ENCODE data around the gene DNAH17. TPM values are rescaled to one million over a fixed set of nuclear protein-coding genes. Genes with fewer than 3 reads are reported as not detected.

Gene DNAH17
- polyA plus RNA-seq, 1 experiment = not detected

- no peak for TF ChIP-seq CTCF (IDR thresholded peaks at IDR 0.05; ENCODE audit: insufficient read depth, low read depth, low read length)
- H3K36me3 ChIP-seq (ENCODE audit: control insufficient read depth, insufficient read depth, low read length) = peaks cover 47% of the 10 kb centered on the region
- no peak overlapping the region for H3K4me3 ChIP-seq (ENCODE audit: low read depth, low read length)
- H3K27me3 ChIP-seq (ENCODE audit: control insufficient read depth, insufficient read depth, low read length) = no peaks in the 10 kb centered on the region
- ChIA-PET CTCF (interaction anchor here (0.6 to 2.3 kb wide), 4 partner anchors 11 to 927 kb away, joined by 3 to 10 read pairs (median 6); no protein-coding TSS in a partner anchor), POLR2A (no interaction called here)
- DNase-seq (ENCODE audit: low read depth) = no peak
Measured at GRCh38 chr17:78401891-78402290, 175.3 kb downstream of the DNAH17 start.

GRCh38 chr17:78401246-78401645 is 175.9 kb downstream of the DNAH17 start:
- H3K4me3 ChIP-seq (ENCODE audit: low read depth, low read length) = no peak overlapping the region
- ChIA-PET CTCF (interaction anchor here (0.6 to 2.3 kb wide), 5 partner anchors 16 to 926 kb away, joined by 3 to 10 read pairs (median 4); no protein-coding TSS in a partner anchor), POLR2A (no interaction called here)
- no peaks in the 10 kb centered on the region for H3K27me3 ChIP-seq (ENCODE audit: control insufficient read depth, insufficient read depth, low read length)
- no peak for TF ChIP-seq CTCF (IDR thresholded peaks at IDR 0.05; ENCODE audit: insufficient read depth, low read depth, low read length)
- H3K36me3 ChIP-seq (ENCODE audit: control insufficient read depth, insufficient read depth, low read length) = peaks cover 48% of the 10 kb centered on the region
- DNase-seq (ENCODE audit: low read depth) = no peak

GRCh38 chr17:78400581-78401240 is 176.5 kb downstream of the DNAH17 start:
- POLR2A ChIA-PET = no interaction called here
- TF ChIP-seq CTCF (IDR thresholded peaks at IDR 0.05; ENCODE audit: insufficient read depth, low read depth, low read length) = no peak
- DNase-seq (ENCODE audit: low read depth) = no peak

GRCh38 chr17:78399693-78400144 is 177.5 kb downstream of the DNAH17 start:
- H3K36me3 ChIP-seq (ENCODE audit: control insufficient read depth, insufficient read depth, low read length) = peaks cover 48% of the 10 kb centered on the region
- CTCF ChIA-PET = interaction anchor here (0.6 kb wide), 1 partner anchor 734 kb away, joined by 3 read pairs; no protein-coding TSS in a partner anchor

More at GRCh38 chr17:78400581-78401240, 176.5 kb downstream of the DNAH17 start:
- Histone ChIP-seq H3K27me3 (ENCODE audit: control insufficient read depth, insufficient read depth, low read length) (no peaks in the 10 kb centered on the region), H3K36me3 (ENCODE audit: control insufficient read depth, insufficient read depth, low read length) (peaks cover 48% of the 10 kb centered on the region), H3K4me3 (ENCODE audit: low read depth, low read length) (no peak overlapping the region)
- CTCF ChIA-PET = interaction anchor here (0.9 to 2.3 kb wide), 4 partner anchors 16 to 40 kb away, joined by 3 to 10 read pairs (median 6); no protein-coding TSS in a partner anchor

More at GRCh38 chr17:78399693-78400144, 177.5 kb downstream of the DNAH17 start:
- no peaks in the 10 kb centered on the region for H3K27me3 ChIP-seq (ENCODE audit: control insufficient read depth, insufficient read depth, low read length)
- no peak for TF ChIP-seq CTCF (IDR thresholded peaks at IDR 0.05; ENCODE audit: insufficient read depth, low read depth, low read length)
- no peak for DNase-seq (ENCODE audit: low read depth)
- POLR2A ChIA-PET = no interaction called here
- H3K4me3 ChIP-seq (ENCODE audit: low read depth, low read length) = no peak overlapping the region
